Measurements from ENCODE around the gene ATP2C2. TPM values are rescaled to one million over a fixed set of nuclear protein-coding genes. Genes with fewer than 3 reads are reported as not detected.

ATP2C2 gene
- total and polyA plus RNA-seq, 2 of the 8 experiments (the other 6 are each of a cell fraction or from before 2014, with no cell fraction given), result 1.2 to 2.8 TPM

- TF ChIP-seq MAX (IDR thresholded peaks at IDR 0.05), result no peak
- no peak for TF ChIP-seq CTBP2 (IDR thresholded peaks at IDR 0.05; ENCODE audit: borderline replicate concordance, insufficient read depth, insufficient read length, low read length)
- no peak for TF ChIP-seq NRF1 (IDR thresholded peaks at IDR 0.05; ENCODE audit: low read depth, low read length)
- no peak for TF ChIP-seq EGR1 (IDR thresholded peaks at IDR 0.05; ENCODE audit: borderline replicate concordance, low read depth, low read length)
- no peak for TF ChIP-seq EZH2 (IDR thresholded peaks at IDR 0.05; ENCODE audit: low read depth, low read length, severe bottlenecking)
Observed at GRCh38 chr16:84329016-84329415, 39.3 kb upstream of the ATP2C2 start (continued).

All from H1 (cell line).